ENCODE measurements around the gene MTERF4. TPM values are rescaled to one million over a fixed set of nuclear protein-coding genes. Genes with fewer than 3 reads are reported as not detected.
A peak's percentile ranks its signal among the peaks of the same experiment; 100 is the strongest.

Gene MTERF4
- total RNA-seq, 6 donors from 2014 or later: 22.3 to 54.4 (median 25.4) TPM

DNA sequence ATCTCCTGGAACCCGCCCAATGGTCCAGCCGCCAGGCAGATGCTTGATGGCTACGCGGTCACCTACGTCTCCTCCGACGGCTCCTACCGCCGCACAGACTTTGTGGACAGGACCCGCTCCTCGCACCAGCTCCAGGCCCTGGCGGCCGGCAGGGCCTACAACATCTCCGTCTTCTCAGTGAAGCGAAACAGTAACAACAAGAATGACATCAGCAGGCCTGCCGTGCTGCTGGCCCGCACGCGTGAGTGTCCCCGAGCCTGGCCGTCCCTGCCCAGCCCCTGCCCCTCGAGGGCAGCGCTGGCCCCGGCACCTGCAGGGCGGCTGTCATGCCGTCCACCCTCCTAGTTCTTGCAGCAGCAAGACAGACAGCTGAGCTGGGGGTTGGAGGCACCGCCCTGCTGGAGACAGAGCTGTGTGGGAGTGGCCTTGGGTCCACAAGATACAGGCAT, 36.7 kb downstream of the MTERF4 start:
- Histone ChIP-seq H3K4me1 (peaks cover 0 to 28% (median 7%) of the 10 kb centered on the region in 4 donors), H3K27ac (no peak overlapping the region), H3K27me3 (no peaks in the 10 kb centered on the region), H3K36me3 (peaks cover 0 to 46% (median 26%) of the 10 kb centered on the region in 4 donors), H3K4me3 (no peak overlapping the region), H3K9me3 (no peaks in the 10 kb centered on the region)
- peak in 1 of 2 donors; percentile 75 for DNase-seq
- no peak for ATAC-seq (ENCODE audit: low FRiP score in 2 of 2)
- 95 to 98% methylated on average over 16 to 27 of the region's 27 CpGs for WGBS, 2 donors
- TF ChIP-seq, protein P1, sequence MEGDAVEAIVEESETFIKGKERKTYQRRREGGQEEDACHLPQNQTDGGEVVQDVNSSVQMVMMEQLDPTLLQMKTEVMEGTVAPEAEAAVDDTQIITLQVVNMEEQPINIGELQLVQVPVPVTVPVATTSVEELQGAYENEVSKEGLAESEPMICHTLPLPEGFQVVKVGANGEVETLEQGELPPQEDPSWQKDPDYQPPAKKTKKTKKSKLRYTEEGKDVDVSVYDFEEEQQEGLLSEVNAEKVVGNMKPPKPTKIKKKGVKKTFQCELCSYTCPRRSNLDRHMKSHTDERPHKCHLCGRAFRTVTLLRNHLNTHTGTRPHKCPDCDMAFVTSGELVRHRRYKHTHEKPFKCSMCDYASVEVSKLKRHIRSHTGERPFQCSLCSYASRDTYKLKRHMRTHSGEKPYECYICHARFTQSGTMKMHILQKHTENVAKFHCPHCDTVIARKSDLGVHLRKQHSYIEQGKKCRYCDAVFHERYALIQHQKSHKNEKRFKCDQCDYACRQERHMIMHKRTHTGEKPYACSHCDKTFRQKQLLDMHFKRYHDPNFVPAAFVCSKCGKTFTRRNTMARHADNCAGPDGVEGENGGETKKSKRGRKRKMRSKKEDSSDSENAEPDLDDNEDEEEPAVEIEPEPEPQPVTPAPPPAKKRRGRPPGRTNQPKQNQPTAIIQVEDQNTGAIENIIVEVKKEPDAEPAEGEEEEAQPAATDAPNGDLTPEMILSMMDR (IDR thresholded peaks at IDR 0.05): no peak
- no peak for TF ChIP-seq EP300 (IDR thresholded peaks at IDR 0.05)
- TF ChIP-seq POLR2A (IDR thresholded peaks at IDR 0.05): no peak
- no peak for TF ChIP-seq POLR2AphosphoS5 (IDR thresholded peaks at IDR 0.05)

DNA sequence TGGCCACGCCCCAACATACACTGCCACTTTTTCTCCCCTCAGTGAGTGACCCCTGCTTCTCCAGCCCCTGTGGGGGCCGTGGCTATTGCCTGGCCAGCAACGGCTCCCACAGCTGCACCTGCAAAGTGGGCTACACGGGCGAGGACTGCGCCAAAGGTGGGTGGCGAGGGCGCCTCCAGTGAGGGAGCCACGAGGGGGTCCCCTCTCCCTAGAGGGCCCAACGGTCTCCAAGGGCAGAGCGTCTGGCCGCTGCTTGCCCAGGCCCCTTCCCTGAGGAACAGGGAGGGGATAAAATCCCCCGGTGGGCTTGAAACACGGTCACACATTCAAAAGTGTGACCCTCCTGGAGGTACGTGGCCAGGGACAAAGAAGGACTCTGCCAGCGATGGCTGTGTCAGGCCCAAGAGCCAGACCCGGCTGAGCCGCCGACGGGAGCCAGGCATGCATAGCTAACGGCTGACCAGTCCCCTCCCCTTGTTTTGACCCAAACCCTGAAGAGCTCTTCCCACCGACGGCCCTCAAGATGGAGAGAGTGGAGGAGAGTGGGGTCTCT, 37.2 kb downstream of the MTERF4 start:
- peaks cover 0 to 41% (median 24%) of the 10 kb centered on the region in 4 donors for H3K36me3 ChIP-seq

DNA sequence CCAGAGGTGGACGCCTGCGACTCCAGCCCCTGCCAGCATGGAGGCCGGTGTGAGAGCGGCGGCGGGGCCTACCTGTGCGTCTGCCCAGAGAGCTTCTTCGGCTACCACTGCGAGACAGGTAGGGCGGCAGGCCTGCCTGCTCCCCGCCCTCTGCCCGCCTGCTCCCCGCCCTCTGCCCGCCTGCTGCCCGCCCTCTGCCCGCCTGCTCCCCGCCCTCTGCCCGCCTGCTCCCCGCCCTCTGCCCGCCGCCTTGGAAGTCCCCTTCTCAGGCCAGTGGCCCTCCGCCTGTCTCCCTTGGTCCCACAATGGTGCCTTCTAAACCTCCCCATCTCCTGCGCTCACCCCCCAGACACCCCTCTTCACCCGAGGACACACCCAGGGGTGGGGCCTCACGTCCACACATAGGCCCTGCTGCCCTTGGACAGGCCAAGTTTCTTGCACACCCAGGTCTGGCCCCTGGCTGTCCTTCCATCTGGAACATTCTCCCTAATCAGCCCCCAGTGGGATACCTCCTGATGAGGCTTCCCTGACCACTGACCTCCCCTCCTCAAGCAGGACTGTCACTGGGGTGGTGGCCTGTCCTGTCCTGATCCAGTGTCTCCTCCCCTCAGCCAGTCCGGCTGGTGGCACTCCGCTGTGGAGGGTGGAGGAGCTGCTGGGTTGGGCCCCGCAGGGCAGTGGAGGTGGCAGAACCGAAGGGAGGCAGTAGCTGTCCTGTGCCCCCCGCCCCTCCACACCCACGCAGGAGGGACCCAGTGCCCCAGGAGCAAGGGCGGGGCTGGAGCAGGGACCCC, 37.9 kb downstream of the MTERF4 start:
- Histone ChIP-seq H3K27me3 (no peaks in the 10 kb centered on the region), H3K27ac (peak overlapping the region in 1 of 4 donors; percentile 49), H3K4me1 (peaks cover 0 to 28% (median 7%) of the 10 kb centered on the region in 4 donors), H3K4me3 (peak overlapping the region in 3 of 4 donors; percentile 29 to 43 (median 40)), H3K36me3 (peaks cover 0 to 34% (median 20%) of the 10 kb centered on the region in 4 donors), H3K9me3 (no peaks in the 10 kb centered on the region)
- ATAC-seq (ENCODE audit: low FRiP score in 2 of 2): peak; percentile 42 to 83
- TF ChIP-seq EP300 (IDR thresholded peaks at IDR 0.05): no peak
- peak in 1 of 4 donors; percentile 57 for TF ChIP-seq POLR2A (IDR thresholded peaks at IDR 0.05)
- DNase-seq: peak; percentile 40 to 93
- 30% methylated on average over 8 to 15 of the region's 32 CpGs for WGBS, 2 donors

More for the DNA sequence above, 37.2 kb downstream of the MTERF4 start:
- no peaks in the 10 kb centered on the region for H3K9me3 ChIP-seq
- no peak overlapping the region for H3K27ac ChIP-seq
- H3K4me3 ChIP-seq: no peak overlapping the region
- no peak for TF ChIP-seq POLR2A (IDR thresholded peaks at IDR 0.05)
- no peak for TF ChIP-seq POLR2AphosphoS5 (IDR thresholded peaks at IDR 0.05)
- TF ChIP-seq EP300 (IDR thresholded peaks at IDR 0.05): no peak
- TF ChIP-seq, protein P1 (IDR thresholded peaks at IDR 0.05): no peak
- H3K27me3 ChIP-seq: no peaks in the 10 kb centered on the region
- DNase-seq (peak in 1 of 2 donors; percentile 69), ATAC-seq (ENCODE audit: low FRiP score in 2 of 2) (no peak)
- peaks cover 0 to 28% (median 7%) of the 10 kb centered on the region in 4 donors for H3K4me1 ChIP-seq
- 94 to 96% methylated on average over 21 to 22 of the region's 23 CpGs for WGBS, 2 donors

DNA sequence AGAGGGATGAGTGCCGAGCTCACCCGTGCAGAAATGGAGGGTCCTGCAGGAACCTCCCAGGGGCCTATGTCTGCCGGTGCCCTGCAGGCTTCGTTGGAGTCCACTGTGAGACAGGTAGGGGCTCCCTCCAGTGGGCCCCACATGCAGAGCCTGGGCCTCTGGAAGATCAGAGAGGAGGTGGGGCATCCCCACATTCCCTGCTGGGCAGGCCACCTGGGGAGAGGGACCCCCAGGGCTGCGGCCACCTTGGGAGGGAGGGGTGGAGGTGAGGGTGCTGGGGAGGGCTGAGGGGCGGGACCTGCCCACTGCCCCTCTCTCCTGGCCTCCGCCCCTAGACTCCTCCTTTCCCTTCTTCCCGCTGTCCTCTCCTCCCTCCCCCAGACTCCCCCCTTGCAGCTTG, 38.5 kb downstream of the MTERF4 start:
- DNase-seq: peak in 1 of 2 donors; percentile 56
- H3K27me3 ChIP-seq: no peaks in the 10 kb centered on the region

More for the DNA sequence above, 38.5 kb downstream of the MTERF4 start:
- WGBS, 2 donors: 26 to 52% methylated on average over 3 to 7 of the region's 8 CpGs
- ATAC-seq (ENCODE audit: low FRiP score in 2 of 2): peak; percentile 19 to 51
- Histone ChIP-seq H3K27ac (peak overlapping the region in 1 of 4 donors; percentile 49), H3K9me3 (no peaks in the 10 kb centered on the region), H3K36me3 (peaks cover 0 to 28% (median 14%) of the 10 kb centered on the region in 4 donors), H3K4me1 (peaks cover 0 to 28% (median 7%) of the 10 kb centered on the region in 4 donors), H3K4me3 (peak overlapping the region in 3 of 4 donors; percentile 29 to 43 (median 40))
- TF ChIP-seq, protein P1 (IDR thresholded peaks at IDR 0.05): peak in 1 of 6 experiments; percentile 35
- TF ChIP-seq EP300 (IDR thresholded peaks at IDR 0.05): no peak
